ENCODE results near the gene MCRS1.

Gene MCRS1

GRCh38 chr12:49554266-49554665, 13.7 kb downstream of the MCRS1 start:
- no peak overlapping the region for H2AFZ ChIP-seq (ENCODE audit: low read length)
- no peaks in the 10 kb centered on the region for H3K79me2 ChIP-seq (ENCODE audit: low read length)
- peaks cover 36% of the 10 kb centered on the region for H3K27me3 ChIP-seq (replicated peaks; ENCODE audit: insufficient read depth, low read length)
- no peaks in the 10 kb centered on the region for H3K9me3 ChIP-seq (replicated peaks; ENCODE audit: insufficient read depth, low read length)
- no peak overlapping the region for H3K4me2 ChIP-seq (ENCODE audit: low read depth, low read length)
- H3K4me3 ChIP-seq (ENCODE audit: low read length) = no peak overlapping the region
- no peak overlapping the region for H3K9ac ChIP-seq (ENCODE audit: low read length)
- no peaks in the 10 kb centered on the region for H4K20me1 ChIP-seq (ENCODE audit: insufficient read depth, low read length)
- no peaks in the 10 kb centered on the region for H3K9me2 ChIP-seq (replicated peaks; ENCODE audit: insufficient read depth, low read length)
- H3K36me3 ChIP-seq (replicated peaks; ENCODE audit: insufficient read depth, low read length) = no peaks in the 10 kb centered on the region
- no peaks in the 10 kb centered on the region for H3F3A ChIP-seq (ENCODE audit: insufficient read depth, low read length)
- no peak for TF ChIP-seq EZH2phosphoT487 (IDR thresholded peaks at IDR 0.05; ENCODE audit: low read length)
- TF ChIP-seq EZH2 (optimal IDR thresholded peaks at IDR 0.05; ENCODE audit: low read depth, low read length) = no peak
- no peak for TF ChIP-seq CTCF (IDR thresholded peaks at IDR 0.05; ENCODE audit: low read length)
- no peaks in the 10 kb centered on the region for H3K4me1 ChIP-seq (ENCODE audit: low read length)
- no peak overlapping the region for H3K27ac ChIP-seq (ENCODE audit: low read length)
- DNase-seq = no peak

- no peaks in the 10 kb centered on the region for H3K9me2 ChIP-seq (replicated peaks; ENCODE audit: insufficient read depth, low read length)
- no peak overlapping the region for H3K9ac ChIP-seq (ENCODE audit: low read length)
- no peaks in the 10 kb centered on the region for H3K79me2 ChIP-seq (ENCODE audit: low read length)
- peaks cover 43% of the 10 kb centered on the region for H3K27me3 ChIP-seq (replicated peaks; ENCODE audit: insufficient read depth, low read length)
- no peaks in the 10 kb centered on the region for H3K36me3 ChIP-seq (replicated peaks; ENCODE audit: insufficient read depth, low read length)
- no peaks in the 10 kb centered on the region for H4K20me1 ChIP-seq (ENCODE audit: insufficient read depth, low read length)
- H3F3A ChIP-seq (ENCODE audit: insufficient read depth, low read length) = no peaks in the 10 kb centered on the region
- TF ChIP-seq EZH2phosphoT487 (IDR thresholded peaks at IDR 0.05; ENCODE audit: low read length) (no peak), CTCF (IDR thresholded peaks at IDR 0.05; ENCODE audit: low read length) (peak; percentile 64)
- H2AFZ ChIP-seq (ENCODE audit: low read length) = no peak overlapping the region
- no peaks in the 10 kb centered on the region for H3K4me1 ChIP-seq (ENCODE audit: low read length)
- H3K27ac ChIP-seq (ENCODE audit: low read length) = no peak overlapping the region
- no peak overlapping the region for H3K4me2 ChIP-seq (ENCODE audit: low read depth, low read length)
- peak; percentile 65 for DNase-seq
- no peak overlapping the region for H3K4me3 ChIP-seq (ENCODE audit: low read length)
- H3K9me3 ChIP-seq (replicated peaks; ENCODE audit: insufficient read depth, low read length) = no peaks in the 10 kb centered on the region
These were observed 14.3 kb downstream of the MCRS1 start for GRCh38 chr12:49553512-49554088.

GRCh38 chr12:49552899-49553298, 15.0 kb downstream of the MCRS1 start:
- Histone ChIP-seq H3K4me3 (ENCODE audit: low read length) (no peak overlapping the region), H3K27ac (ENCODE audit: low read length) (no peak overlapping the region), H2AFZ (ENCODE audit: low read length) (no peak overlapping the region), H3F3A (ENCODE audit: insufficient read depth, low read length) (no peaks in the 10 kb centered on the region), H4K20me1 (ENCODE audit: insufficient read depth, low read length) (no peaks in the 10 kb centered on the region), H3K4me2 (ENCODE audit: low read depth, low read length) (no peak overlapping the region), H3K27me3 (replicated peaks; ENCODE audit: insufficient read depth, low read length) (peaks cover 48% of the 10 kb centered on the region), H3K9me3 (replicated peaks; ENCODE audit: insufficient read depth, low read length) (no peaks in the 10 kb centered on the region), H3K79me2 (ENCODE audit: low read length) (no peaks in the 10 kb centered on the region), H3K36me3 (replicated peaks; ENCODE audit: insufficient read depth, low read length) (no peaks in the 10 kb centered on the region), H3K9ac (ENCODE audit: low read length) (no peak overlapping the region), H3K9me2 (replicated peaks; ENCODE audit: insufficient read depth, low read length) (no peaks in the 10 kb centered on the region), H3K4me1 (ENCODE audit: low read length) (no peaks in the 10 kb centered on the region)
- TF ChIP-seq EZH2phosphoT487 (IDR thresholded peaks at IDR 0.05; ENCODE audit: low read length) (no peak), EZH2 (optimal IDR thresholded peaks at IDR 0.05; ENCODE audit: low read depth, low read length) (no peak), CTCF (IDR thresholded peaks at IDR 0.05; ENCODE audit: low read length) (no peak)
- DNase-seq = no peak
